CD8-positive, alpha-beta memory T cell (primary cell): ENCODE measurements around the gene GSDMA. TPM values are rescaled to one million over a fixed set of nuclear protein-coding genes. Genes with fewer than 3 reads are reported as not detected.
"Not testable (repeated sequence)": the region's sequence is repeated elsewhere in the genome, so short reads cannot be mapped to it uniquely, and the experiment has no call there.

Source experiments
- CTCF ChIA-PET: fragments of 350-600 bp; sonication (Branson Sonifier 250); formaldehyde crosslinking; loops from one replicate; lab custom pipeline; 2021; ENCODE audit warnings: antibody characterized with exemption; lab: Charles Lee
- POLR2A ChIA-PET: fragments of 350-600 bp; sonication (Branson Sonifier 250); formaldehyde crosslinking; loops from one replicate; lab custom pipeline; 2021; ENCODE audit warnings: antibody characterized with exemption; lab: Charles Lee
- DNase-seq, 5 donors: peaks; one replicate each; pipeline versions ENCODE4 v3.0.0 to v3.0.0-alpha.2; 2020 to 2022; ENCODE audit warnings: mixed read lengths in 1 of 5
- H3K27ac ChIP-seq: one replicate; pipeline ENCODE4 v1.7.0; 2013; ENCODE audit warnings: low read depth, mild to moderate bottlenecking, low read length, moderate library complexity
- H3K27me3 ChIP-seq: 2 replicates; pipeline ENCODE4 v1.7.0; 2013; ENCODE audit warnings: low read length, mild to moderate bottlenecking; ENCODE audit not compliant: insufficient read depth, poor library complexity, severe bottlenecking
- H3K36me3 ChIP-seq: 2 replicates; pipeline ENCODE4 v1.7.0; 2013; ENCODE audit warnings: mild to moderate bottlenecking, low read length, moderate library complexity; ENCODE audit not compliant: insufficient read depth
- H3K4me1 ChIP-seq: 2 replicates; pipeline ENCODE4 v1.7.0; 2013; ENCODE audit warnings: mild to moderate bottlenecking, low read length, moderate library complexity; ENCODE audit not compliant: insufficient read depth
- H3K4me3 ChIP-seq: 2 replicates; pipeline ENCODE4 v1.7.0; 2013; ENCODE audit warnings: mild to moderate bottlenecking, low read length
- H3K9me3 ChIP-seq: 2 replicates; pipeline ENCODE4 v1.7.0; 2013; ENCODE audit warnings: mild to moderate bottlenecking, low read length
- H3K27ac Mint-ChIP-seq, 8 donors: one replicate each; pipeline ENCODE4 v1.8.0; 2020 to 2021; ENCODE audit warnings: mixed read lengths in 8 of 8, mild to moderate bottlenecking in 6 of 8, inconsistent platforms in 3 of 8, moderate library complexity in 3 of 8
- H3K27me3 Mint-ChIP-seq, 2 donors: one replicate each; pipeline ENCODE4 v1.8.0; 2020 to 2021; ENCODE audit warnings: mixed read lengths in 2 of 2, mild to moderate bottlenecking in 1 of 2, moderate library complexity in 1 of 2
- H3K36me3 Mint-ChIP-seq, 3 donors: one replicate each; pipeline ENCODE4 v1.8.0; 2020 to 2021; ENCODE audit warnings: mixed read lengths in 3 of 3, inconsistent platforms in 1 of 3, mild to moderate bottlenecking in 1 of 3
- H3K4me1 Mint-ChIP-seq, 3 donors: one replicate each; pipeline ENCODE4 v1.8.0; 2020 to 2021; ENCODE audit warnings: mixed read lengths in 3 of 3, inconsistent platforms in 1 of 3, mild to moderate bottlenecking in 1 of 3
- H3K4me3 Mint-ChIP-seq, 7 donors: one replicate each; pipeline ENCODE4 v1.8.0; 2020 to 2021; ENCODE audit warnings: mixed read lengths in 7 of 7, mild to moderate bottlenecking in 6 of 7, moderate library complexity in 4 of 7, inconsistent platforms in 2 of 7
- H3K9me3 Mint-ChIP-seq, 5 donors: one replicate each; pipeline ENCODE4 v1.8.0; 2020 to 2022; ENCODE audit warnings: mixed read lengths in 5 of 5, mild to moderate bottlenecking in 3 of 5, moderate library complexity in 2 of 5, inconsistent platforms in 1 of 5
- polyA plus RNA-seq: library from polyadenylated mRNA; unstranded; fragments of 300-500 nt; fragmentation: Illumina TruSeq; gene quantifications from one replicate; pipeline ENCODE4 v1.2.3, GENCODE V29; 2021
- total RNA-seq, 2 experiments: library from RNA; stranded (reverse); gene quantifications; one replicate each; pipeline ENCODE4 v1.2.3, GENCODE V29; 2021

The GSDMA gene
- total and polyA plus RNA-seq, 3 experiments from 2014 or later, result 0.14 TPM; not detected in 2

DNA sequence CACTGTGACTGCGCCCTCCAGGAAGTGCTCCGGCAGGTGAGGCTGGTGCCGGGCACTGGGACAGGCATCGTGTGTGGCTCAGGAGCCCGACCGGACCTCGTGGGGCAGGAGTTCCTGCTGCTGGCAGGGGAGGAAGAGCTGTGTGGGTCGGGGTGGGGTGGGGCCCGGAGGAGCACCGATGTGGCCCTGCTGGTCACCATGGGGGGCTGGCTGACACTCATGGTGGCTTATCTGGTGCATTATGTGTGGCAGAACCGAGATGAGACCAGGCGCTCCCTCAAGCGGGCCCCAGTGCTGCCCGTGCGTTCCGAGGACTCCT, 18.5 kb upstream of the GSDMA start:
- Histone ChIP-seq H3K4me3 (no peak overlapping the region), H3K27me3 (no peaks in the 10 kb centered on the region), H3K9me3 (no peaks in the 10 kb centered on the region), H3K36me3 (no peaks in the 10 kb centered on the region), H3K27ac (no peak overlapping the region), H3K4me1 (peaks cover 6% of the 10 kb centered on the region)
- Mint-ChIP-seq H3K4me1 (peaks cover 7 to 16% (median 8%) of the 10 kb centered on the region in 3 donors), H3K36me3 (no peaks in the 10 kb centered on the region), H3K27me3 (peaks cover 0 to 4% of the 10 kb centered on the region in 2 donors), H3K9me3 (no peaks in the 10 kb centered on the region), H3K4me3 (no peak overlapping the region), H3K27ac (no peak overlapping the region)
- ChIA-PET POLR2A (no interaction called here), CTCF (no interaction called here)
- DNase-seq, result no peak

DNA sequence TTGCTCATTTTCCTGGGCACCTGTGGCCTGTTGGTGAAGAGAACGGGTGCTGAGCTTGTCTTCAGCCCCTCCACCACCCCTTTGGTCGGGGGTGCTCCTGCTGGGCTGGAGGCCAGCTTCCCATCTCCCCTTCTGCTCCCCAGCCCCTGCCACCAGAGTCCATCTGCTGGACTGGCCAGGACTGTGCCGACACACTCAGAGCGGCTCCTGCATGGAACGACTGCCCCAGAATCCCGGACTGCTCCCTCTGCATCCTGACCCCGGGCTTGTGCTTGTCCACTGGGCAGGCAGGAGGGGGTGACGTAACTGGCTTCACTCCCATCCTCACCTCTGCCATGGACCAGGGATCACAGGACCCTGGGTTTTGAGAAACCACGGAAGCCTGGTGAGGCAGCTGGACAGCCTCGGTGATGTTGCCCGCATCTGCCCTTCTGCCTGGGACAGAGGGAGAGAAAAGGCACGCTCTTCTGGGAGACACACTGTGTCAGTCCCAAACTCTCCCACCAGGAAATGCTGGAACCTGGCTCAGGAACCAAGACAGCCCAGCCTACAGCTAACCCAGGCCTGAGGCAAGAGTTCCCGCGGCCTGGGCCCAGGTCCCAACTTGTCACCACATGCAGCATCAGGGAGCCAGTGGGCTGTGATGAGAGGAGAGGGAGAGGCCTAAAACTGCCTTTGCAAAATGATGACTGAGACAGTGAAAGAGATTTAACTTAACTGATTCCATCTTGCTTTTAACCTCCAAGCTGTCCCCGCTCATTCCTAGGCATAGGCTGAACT, 16.1 kb upstream of the GSDMA start:
- H3K4me1 ChIP-seq, result no peaks in the 10 kb centered on the region
- CTCF ChIA-PET, result no interaction called here

GRCh38 chr17:39948489-39948828, 14.3 kb upstream of the GSDMA start:
- POLR2A ChIA-PET, H3K4me3 ChIP-seq, H3K36me3 Mint-ChIP-seq, H3K27me3 ChIP-seq, H3K27ac ChIP-seq, DNase-seq, H3K27me3 Mint-ChIP-seq, H3K36me3 ChIP-seq, H3K4me1 ChIP-seq, H3K9me3 Mint-ChIP-seq, H3K4me3 Mint-ChIP-seq, CTCF ChIA-PET, H3K9me3 ChIP-seq: not testable (repeated sequence)
- Mint-ChIP-seq H3K4me1 (peaks cover 7 to 15% (median 12%) of the 10 kb centered on the region in 3 donors), H3K27ac (peak overlapping the region in 1 of 8 donors; percentile 33)

More for the DNA sequence above, 16.1 kb upstream of the GSDMA start:
- DNase-seq, result no peak
- H3K36me3 ChIP-seq, result no peaks in the 10 kb centered on the region
- no peak overlapping the region for H3K4me3 ChIP-seq
- H3K9me3 Mint-ChIP-seq, result no peaks in the 10 kb centered on the region
- H3K27me3 Mint-ChIP-seq, result peaks cover 0 to 2% of the 10 kb centered on the region in 2 donors
- H3K9me3 ChIP-seq, result no peaks in the 10 kb centered on the region
- H3K27me3 ChIP-seq, result no peaks in the 10 kb centered on the region
- H3K4me1 Mint-ChIP-seq, result peaks cover 2 to 4% (median 2%) of the 10 kb centered on the region in 3 donors
- POLR2A ChIA-PET, result no interaction called here
- H3K27ac ChIP-seq, result no peak overlapping the region
- no peak overlapping the region for H3K4me3 Mint-ChIP-seq
- H3K27ac Mint-ChIP-seq, result no peak overlapping the region
- H3K36me3 Mint-ChIP-seq, result no peaks in the 10 kb centered on the region

DNA sequence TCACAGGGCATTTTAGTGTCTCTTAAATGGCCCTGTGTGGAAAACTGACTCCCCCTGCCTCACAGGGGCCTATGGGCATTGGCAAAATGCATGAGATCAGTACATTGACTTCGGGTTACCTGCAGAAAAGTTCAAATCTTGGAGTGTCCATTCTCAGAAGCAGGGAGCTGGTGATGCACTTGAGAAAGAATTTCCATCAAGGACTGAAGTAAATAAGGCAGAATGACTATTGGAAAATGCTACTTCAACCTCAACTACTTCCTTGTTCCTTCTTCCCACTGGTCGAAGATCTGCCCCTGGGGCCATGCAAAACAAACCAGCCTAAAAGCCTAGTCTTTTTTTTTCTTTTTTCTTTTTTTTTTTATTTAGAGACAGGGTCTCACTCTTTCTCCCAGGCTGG, 13.8 kb upstream of the GSDMA start:
- ChIA-PET POLR2A (no interaction called here), CTCF (no interaction called here)
- no peak for DNase-seq
- H3K27me3 Mint-ChIP-seq, result no peaks in the 10 kb centered on the region
- no peaks in the 10 kb centered on the region for H3K9me3 Mint-ChIP-seq
- no peaks in the 10 kb centered on the region for H3K36me3 Mint-ChIP-seq
- no peak overlapping the region for H3K4me3 Mint-ChIP-seq
- Histone ChIP-seq H3K4me3 (no peak overlapping the region), H3K27ac (no peak overlapping the region), H3K36me3 (no peaks in the 10 kb centered on the region), H3K27me3 (no peaks in the 10 kb centered on the region), H3K4me1 (peaks cover 12% of the 10 kb centered on the region), H3K9me3 (no peaks in the 10 kb centered on the region)
- peaks cover 10 to 19% (median 12%) of the 10 kb centered on the region in 3 donors for H3K4me1 Mint-ChIP-seq
- H3K27ac Mint-ChIP-seq, result peak overlapping the region in 1 of 8 donors; percentile 50

- no peak for DNase-seq
- peaks cover 10 to 19% (median 12%) of the 10 kb centered on the region in 3 donors for H3K4me1 Mint-ChIP-seq
- CTCF ChIA-PET, result interaction anchor here (1.1 kb wide), 1 partner anchor 12 kb away, joined by 3 read pairs; no protein-coding TSS in a partner anchor
- H3K36me3 ChIP-seq, result no peaks in the 10 kb centered on the region
- peak overlapping the region in 1 of 7 donors; percentile 56 for H3K4me3 Mint-ChIP-seq
- H3K4me1 ChIP-seq, result peaks cover 12% of the 10 kb centered on the region
- no peaks in the 10 kb centered on the region for H3K27me3 ChIP-seq
- no peaks in the 10 kb centered on the region for H3K27me3 Mint-ChIP-seq
- POLR2A ChIA-PET, result no interaction called here
- no peaks in the 10 kb centered on the region for H3K9me3 Mint-ChIP-seq
- peak overlapping the region in 1 of 8 donors; percentile 29 for H3K27ac Mint-ChIP-seq
- H3K36me3 Mint-ChIP-seq, result no peaks in the 10 kb centered on the region
- no peaks in the 10 kb centered on the region for H3K9me3 ChIP-seq
- no peak overlapping the region for H3K4me3 ChIP-seq
- no peak overlapping the region for H3K27ac ChIP-seq
Observed at GRCh38 chr17:39950871-39951348, 11.9 kb upstream of the GSDMA start.

DNA sequence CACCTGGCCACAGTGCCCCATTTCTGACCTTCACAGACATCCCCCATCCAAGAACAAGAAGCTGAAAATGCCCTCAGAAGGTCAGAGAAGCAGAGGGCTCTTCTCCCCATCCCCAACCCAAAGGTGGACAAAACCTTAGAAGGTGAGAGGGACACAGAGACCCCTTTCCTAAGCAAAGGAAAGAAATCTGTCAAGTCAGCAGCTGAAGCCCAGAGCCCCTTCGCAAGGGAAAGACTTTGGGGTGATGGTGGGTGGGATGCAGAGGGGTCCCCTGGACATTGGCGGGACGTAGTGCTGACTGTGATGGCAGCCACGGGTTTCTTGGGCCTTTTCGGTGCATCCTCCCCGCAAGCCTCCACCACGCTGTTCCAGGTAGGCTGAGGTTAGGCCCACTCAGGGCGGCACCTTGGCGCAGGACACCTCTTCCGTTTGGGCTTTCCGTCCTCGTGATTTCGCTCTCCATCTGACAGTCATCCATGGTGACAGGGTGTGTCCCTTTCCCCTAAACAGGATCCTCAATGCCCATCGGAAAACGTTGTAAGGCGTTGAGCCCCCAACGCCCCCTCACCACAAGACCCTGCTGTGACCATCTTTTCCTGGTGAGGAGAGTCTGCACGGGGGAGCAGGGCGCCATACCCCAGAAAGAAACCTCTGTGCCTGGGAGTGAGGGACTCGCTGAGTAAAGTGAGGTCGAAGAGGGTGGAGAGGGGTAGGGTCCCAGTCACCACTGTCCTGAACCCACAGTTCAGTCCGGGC, 10.7 kb upstream of the GSDMA start:
- peak overlapping the region in 5 of 8 donors; percentile 5 to 63 (median 21) for H3K27ac Mint-ChIP-seq
- DNase-seq, result peak in 1 of 5 donors; percentile 53
- peaks cover 10 to 19% (median 12%) of the 10 kb centered on the region in 3 donors for H3K4me1 Mint-ChIP-seq
- Histone ChIP-seq H3K27ac (no peak overlapping the region), H3K4me3 (peak overlapping the region; percentile 74), H3K4me1 (peaks cover 12% of the 10 kb centered on the region), H3K9me3 (no peaks in the 10 kb centered on the region), H3K36me3 (no peaks in the 10 kb centered on the region), H3K27me3 (no peaks in the 10 kb centered on the region)
- H3K36me3 Mint-ChIP-seq, result no peaks in the 10 kb centered on the region
- no peaks in the 10 kb centered on the region for H3K27me3 Mint-ChIP-seq
- no peaks in the 10 kb centered on the region for H3K9me3 Mint-ChIP-seq
- POLR2A ChIA-PET, result no interaction called here
- H3K4me3 Mint-ChIP-seq, result peak overlapping the region; percentile 55 to 88 (median 64)
- CTCF ChIA-PET, result interaction anchor here (0.6 to 3.6 kb wide), 2 partner anchors 28 to 138 kb away, joined by 3 to 23 read pairs; partner anchors contain the start of gene PSMD3

- ChIA-PET POLR2A (interaction anchor here (2.7 kb wide), 1 partner anchor 28 kb away, joined by 17 read pairs; the partner anchor contains the start of gene PSMD3), CTCF (interaction anchor here (0.6 to 3.6 kb wide), 2 partner anchors 27 to 139 kb away, joined by 3 to 23 read pairs; partner anchors contain the start of gene PSMD3)
- Mint-ChIP-seq H3K36me3 (no peaks in the 10 kb centered on the region), H3K27ac (peak overlapping the region; percentile 55 to 89 (median 80)), H3K27me3 (no peaks in the 10 kb centered on the region), H3K4me1 (peaks cover 8 to 19% (median 10%) of the 10 kb centered on the region in 3 donors), H3K9me3 (no peaks in the 10 kb centered on the region), H3K4me3 (peak overlapping the region; percentile 75 to 95 (median 86))
- H3K27ac ChIP-seq, result peak overlapping the region; percentile 53
- H3K36me3 ChIP-seq, result no peaks in the 10 kb centered on the region
- H3K27me3 ChIP-seq, result no peaks in the 10 kb centered on the region
- H3K4me3 ChIP-seq, result peak overlapping the region; percentile 74
- DNase-seq, result peak; percentile 85 to 99 (median 95)
- peaks cover 12% of the 10 kb centered on the region for H3K4me1 ChIP-seq
- H3K9me3 ChIP-seq, result no peaks in the 10 kb centered on the region
Observed at GRCh38 chr17:39952680-39953470, 9.9 kb upstream of the GSDMA start.
